ENCODE data around the gene PAQR3.

DNA sequence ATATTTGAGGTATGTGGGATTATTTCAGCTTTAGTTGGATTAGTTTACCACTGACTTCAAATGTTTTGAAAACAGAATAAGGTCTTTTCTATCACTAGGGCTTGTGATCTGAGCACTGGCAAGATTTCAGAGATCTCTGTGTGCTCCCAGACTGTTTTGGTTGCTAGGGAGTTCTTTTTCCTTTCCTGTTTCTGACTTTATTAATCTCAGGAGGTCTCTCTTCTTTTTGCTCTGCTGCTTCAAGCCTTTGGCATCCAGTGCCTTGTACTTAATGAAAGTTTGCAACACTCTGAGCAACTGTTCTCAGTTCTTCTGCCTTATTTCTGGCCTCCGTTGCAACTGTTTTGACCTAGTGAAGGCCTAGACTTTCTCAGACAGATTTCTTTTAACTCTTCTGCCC, 32.1 kb upstream of the PAQR3 start:
- TF ChIP-seq RFX5 (IDR thresholded peaks at IDR 0.05; ENCODE audit: borderline replicate concordance, low read depth, low read length) (no peak), POLR2AphosphoS5 (IDR thresholded peaks at IDR 0.05; ENCODE audit: low read depth, low read length) (no peak), JUND (IDR thresholded peaks at IDR 0.05; ENCODE audit: low read length) (no peak), RAD21 (IDR thresholded peaks at IDR 0.05 in 1 of 2, conservative IDR thresholded peaks at IDR 0.05 in 1 of 2; ENCODE audit: low read depth in 2 of 2, low read length in 2 of 2) (no peak), ATF3 (IDR thresholded peaks at IDR 0.05; ENCODE audit: insufficient read depth, low read depth, low read length) (no peak), ASH2L (IDR thresholded peaks at IDR 0.05; ENCODE audit: low read length) (no peak), TAF1 (IDR thresholded peaks at IDR 0.05; ENCODE audit: low read depth, low read length) (no peak), CTCF (IDR thresholded peaks at IDR 0.05; ENCODE audit: control extremely low read depth in 1 of 3, insufficient read depth in 1 of 3, low read depth in 1 of 3, low read length in 3 of 3) (no peak), PHF8 (conservative IDR thresholded peaks at IDR 0.05; ENCODE audit: low read depth, low read length) (no peak)

Measured in H1 (cell line).